ENCODE data around the gene MYO3B.

GRCh38 chr2:170265321-170265720 lies 87.4 kb downstream of the MYO3B start:
- TF ChIP-seq CTCF (IDR thresholded peaks at IDR 0.05; ENCODE audit: low read depth, low read length), result no peak
- no peak for TF ChIP-seq POLR2A (IDR thresholded peaks at IDR 0.05; ENCODE audit: extremely low read depth, insufficient read length)

Measured in NB4 (cell line).